Fibroblast of skin of abdomen (primary cell): ENCODE data around the gene PGBD5.
"Not testable (repeated sequence)": the region's sequence is repeated elsewhere in the genome, so short reads cannot be mapped to it uniquely, and the experiment has no call there.

Source experiments
- DNase-seq: peaks from one replicate; pipeline ENCODE4 v3.0.0-alpha.2; 2013

The PGBD5 gene

DNA sequence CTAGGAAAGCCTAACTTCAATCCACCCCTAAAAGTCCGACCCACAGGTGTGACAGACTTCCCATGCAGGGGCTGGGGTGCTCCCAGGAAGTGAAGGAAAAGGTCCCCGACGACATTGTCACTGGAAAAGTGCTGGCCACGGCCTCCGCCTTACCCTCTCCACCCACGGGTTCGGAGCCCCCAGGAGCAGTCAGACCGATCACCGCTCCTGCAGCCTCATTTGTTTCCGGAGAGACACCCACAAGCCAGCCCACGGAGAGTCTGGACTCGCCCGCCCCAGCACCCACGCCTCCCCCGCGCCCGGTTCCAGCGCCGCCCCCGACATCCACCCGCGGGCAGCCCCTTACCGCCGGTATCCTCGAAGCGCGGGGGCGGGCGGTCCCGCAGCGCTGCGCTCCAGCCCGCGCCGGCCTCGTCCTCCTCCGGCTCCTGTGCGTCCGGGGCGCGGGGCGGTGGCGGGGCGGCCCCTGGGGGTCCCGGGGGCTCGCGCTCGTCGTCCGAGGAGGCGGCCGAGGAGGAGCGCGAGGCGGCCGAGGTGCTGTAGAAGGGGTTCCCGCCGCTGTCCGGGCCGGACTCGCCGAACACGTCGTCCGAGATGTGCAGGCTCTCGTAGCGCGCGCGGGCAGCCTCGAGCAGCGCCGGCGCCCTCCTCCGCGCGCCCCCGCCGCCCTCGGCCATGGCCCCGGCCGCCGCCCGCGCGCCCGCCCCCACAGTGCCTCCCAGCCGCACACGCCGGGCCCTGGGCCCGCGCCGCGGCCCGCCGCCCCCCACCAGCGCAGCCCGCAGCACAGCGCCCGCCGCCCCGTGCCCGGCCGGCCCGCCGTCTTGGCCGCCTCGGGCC lies 660 bp downstream of the PGBD5 start:
- no peak for DNase-seq

DNA sequence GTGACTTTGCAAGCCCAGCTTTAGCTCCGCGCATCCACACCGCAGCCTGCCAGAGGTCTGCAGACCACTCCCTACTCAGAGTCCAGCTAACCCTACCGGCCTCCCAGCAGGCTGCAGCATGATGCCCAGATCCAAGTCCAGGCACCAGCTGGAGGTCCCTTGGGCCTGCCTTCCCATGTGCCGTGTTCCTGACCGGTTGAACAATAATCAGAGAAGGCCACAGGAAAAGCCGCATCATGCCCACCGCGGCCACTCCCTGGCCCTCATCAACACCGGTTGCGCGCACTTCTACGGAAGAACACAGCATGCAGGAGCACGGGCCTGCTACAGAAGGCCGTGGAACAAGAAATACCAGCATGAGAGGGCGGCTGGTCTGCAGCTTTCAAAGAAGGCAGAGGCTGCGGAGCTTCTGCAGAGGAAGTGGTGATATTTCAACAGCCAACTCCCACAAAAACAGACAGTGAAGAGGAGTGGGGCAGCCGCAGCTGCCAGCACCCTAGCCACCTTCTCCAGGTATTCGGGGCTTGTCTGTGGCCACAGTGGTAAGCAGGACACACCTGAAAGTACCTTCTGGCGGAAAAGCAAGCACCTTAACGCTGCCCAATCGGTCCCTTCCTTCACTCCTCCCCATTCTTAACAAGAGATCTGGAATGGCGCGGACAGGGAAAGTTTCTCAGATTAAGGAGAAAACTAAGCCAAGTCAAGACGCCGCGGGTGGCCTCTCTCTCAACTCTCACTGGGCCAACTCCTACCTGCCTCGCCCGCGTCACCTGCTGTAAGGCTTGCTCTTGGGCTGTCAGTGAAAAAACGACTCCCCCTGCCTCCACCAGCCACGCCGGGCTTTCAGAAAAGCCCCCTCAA lies 1.5 kb downstream of the PGBD5 start:
- DNase-seq: no peak

DNA sequence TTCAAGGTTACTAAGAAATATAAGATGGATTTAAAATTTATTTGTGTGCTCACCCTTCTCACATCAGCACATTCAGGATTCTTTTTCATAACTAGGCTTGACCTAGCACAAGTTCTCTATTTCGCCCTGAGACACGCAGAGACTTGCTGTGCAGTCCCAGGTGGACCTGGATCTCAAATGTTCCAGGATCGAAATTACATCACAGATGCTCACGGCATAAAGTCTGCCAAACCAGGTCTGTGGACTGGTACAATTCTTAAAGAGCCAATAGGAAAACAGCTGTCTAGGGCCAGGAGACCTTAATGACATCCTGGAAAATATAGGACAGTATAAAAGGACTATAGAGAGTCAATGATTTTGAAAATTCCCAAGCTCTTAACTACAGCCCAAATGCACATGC lies 2.2 kb downstream of the PGBD5 start:
- DNase-seq: no peak

DNA sequence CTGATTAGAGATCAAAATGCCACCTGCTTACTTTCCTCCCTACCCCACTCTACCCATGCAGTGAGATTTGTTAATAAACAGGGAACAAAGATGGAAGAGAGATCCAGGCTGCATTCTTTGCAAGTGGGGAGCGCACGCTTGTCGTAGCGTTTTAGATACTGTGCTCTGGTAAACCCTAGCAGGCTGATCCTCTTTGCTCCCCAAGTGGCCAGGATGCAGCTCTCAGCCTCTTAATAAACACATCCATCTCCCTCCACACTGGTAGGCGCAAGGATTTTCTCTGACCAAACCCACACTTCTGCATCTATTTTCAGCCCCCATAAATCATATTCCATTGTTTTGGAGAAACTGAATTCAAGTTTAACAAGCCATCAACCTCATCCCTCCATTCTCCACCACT lies 2.9 kb downstream of the PGBD5 start:
- DNase-seq: no peak

- no peak for DNase-seq
Observed at GRCh38 chr1:230422221-230422981, 3.7 kb downstream of the PGBD5 start.

GRCh38 chr1:230421481-230421880 lies 4.7 kb downstream of the PGBD5 start:
- DNase-seq: no peak

GRCh38 chr1:230420372-230420771 lies 5.8 kb downstream of the PGBD5 start:
- DNase-seq: not testable (repeated sequence)

DNA sequence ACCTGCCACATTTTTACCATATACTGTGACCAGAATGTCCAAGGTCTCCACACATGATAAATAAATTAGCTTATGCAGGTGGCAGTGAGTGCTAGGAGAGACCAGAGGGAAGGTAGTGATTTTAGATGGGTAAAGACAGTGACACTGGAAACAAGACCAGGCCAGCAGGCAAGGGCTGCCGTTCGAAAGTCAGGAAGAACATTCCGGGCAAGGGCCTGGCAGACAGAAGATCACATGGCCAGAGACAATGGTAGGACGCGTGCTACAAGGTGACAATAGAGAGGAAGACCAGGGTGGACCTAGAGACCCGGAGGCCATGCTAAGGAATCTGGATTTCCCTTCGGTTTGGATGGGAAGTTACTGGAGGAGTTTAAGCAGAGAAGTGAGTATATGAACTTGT lies 9.7 kb downstream of the PGBD5 start:
- no peak for DNase-seq

- no peak for DNase-seq
Observed at GRCh38 chr1:230415405-230416132, 10.6 kb downstream of the PGBD5 start.

GRCh38 chr1:230414694-230415093 lies 11.4 kb downstream of the PGBD5 start:
- DNase-seq: no peak

GRCh38 chr1:230414102-230414501 lies 12.0 kb downstream of the PGBD5 start:
- DNase-seq: no peak

DNA sequence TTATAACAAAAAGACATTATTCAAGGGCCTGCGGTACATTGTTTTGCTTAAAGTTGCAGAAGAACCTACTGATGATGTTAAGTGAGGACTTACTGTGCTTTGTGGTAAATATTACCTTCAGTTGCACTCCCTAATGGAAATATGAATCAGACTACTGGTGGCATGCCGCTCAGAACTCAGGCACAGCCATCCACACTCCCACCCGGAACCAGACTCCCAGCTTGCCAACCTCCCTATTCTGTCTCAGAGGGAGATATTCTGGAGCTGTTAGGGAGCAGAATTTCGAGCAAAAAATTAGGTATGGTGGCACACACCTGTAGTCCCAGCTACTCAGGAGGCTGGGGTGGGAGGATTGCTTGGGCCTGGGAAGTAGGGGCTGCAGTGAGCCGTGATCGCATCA lies 13.1 kb downstream of the PGBD5 start:
- no peak for DNase-seq

DNA sequence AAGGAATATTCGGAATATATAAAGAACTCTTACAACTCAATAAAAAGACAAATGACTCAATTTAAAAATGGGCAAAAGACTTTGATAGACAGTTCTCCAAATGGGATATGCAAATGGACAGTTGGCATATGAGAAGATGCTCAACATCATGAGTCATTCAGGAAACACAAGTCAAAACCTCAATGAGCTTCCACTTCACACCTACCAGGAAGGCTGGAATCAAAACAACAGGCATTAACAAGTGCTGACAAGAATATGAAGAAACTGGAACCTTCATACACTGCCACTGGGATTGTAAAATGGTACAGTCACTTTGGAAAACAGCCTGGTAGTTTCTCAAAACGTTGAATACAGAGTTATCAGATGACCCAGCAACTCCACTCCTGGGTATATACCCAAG lies 17.2 kb downstream of the PGBD5 start:
- no peak for DNase-seq

DNA sequence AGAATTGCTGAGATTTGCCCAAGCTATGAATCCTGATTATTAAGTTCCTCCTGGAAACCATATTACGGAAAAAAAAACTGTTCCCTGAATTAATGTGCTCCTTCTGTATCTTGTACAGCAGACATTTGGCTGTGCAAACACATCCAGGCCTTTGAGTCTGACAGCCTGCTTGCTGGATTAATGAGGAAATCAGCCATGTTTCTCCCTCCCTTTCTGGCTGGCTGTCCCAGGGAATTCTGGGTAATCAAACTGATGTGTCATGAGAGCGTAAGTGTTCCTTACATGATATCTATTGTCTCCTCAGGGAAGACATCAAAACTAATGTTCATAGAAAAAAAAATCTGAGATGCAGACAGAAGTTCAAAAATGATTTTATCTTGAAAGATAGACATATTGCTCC lies 18.8 kb downstream of the PGBD5 start:
- no peak for DNase-seq

DNA sequence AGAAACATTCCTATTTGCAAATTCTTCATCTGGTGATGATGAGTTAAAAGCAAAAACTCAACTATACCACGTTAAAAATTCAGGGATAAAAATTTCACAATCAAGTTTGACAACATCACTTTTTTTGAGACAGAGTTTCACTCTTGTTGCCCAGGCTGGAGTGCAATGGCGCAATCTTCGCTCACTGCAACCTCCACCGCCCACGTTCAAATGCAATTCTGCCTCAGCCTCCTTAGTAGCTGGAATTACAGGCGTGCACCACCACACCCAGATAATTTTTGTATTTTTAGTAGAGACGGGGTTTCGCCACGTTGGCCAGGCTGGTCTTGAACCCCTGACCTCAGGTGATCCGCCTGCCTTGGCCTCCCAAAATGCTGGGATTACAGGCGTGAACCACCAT lies 19.4 kb downstream of the PGBD5 start:
- not testable (repeated sequence) for DNase-seq

- DNase-seq: no peak
Observed at GRCh38 chr1:230403442-230403841, 22.7 kb downstream of the PGBD5 start.

- DNase-seq: peak; percentile 77
Observed at GRCh38 chr1:230401763-230402294, 24.3 kb downstream of the PGBD5 start.

- DNase-seq: no peak
Observed at GRCh38 chr1:230401101-230401500, 25.0 kb downstream of the PGBD5 start.

DNA sequence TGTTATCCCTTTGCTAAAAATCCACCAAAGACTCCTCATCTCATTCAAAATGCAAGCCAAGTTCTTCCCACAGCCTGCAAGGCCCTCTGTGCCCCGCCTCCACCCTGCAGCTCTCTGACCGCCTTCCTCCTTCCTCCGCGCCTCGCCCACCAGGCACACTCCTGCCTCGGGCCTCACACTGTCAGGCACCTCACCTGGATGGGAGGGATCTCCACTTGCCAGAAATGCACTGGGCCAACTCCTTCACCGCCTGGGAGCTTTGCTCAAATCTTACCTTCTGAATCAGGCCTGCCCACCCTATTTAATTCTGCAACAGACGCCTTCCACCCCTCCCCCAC lies 26.2 kb downstream of the PGBD5 start:
- no peak for DNase-seq

- no peak for DNase-seq
Observed at GRCh38 chr1:230399321-230400006, 26.7 kb downstream of the PGBD5 start.

- DNase-seq: no peak
Observed at GRCh38 chr1:230398856-230399255, 27.3 kb downstream of the PGBD5 start.

GRCh38 chr1:230396966-230397365 lies 29.2 kb downstream of the PGBD5 start:
- no peak for DNase-seq
